K562 (cell line): ENCODE measurements around the gene GATA5.

ENCODE experiments used
- CBFB ChIP-seq: sonication (generic); formaldehyde crosslinking; IDR thresholded peaks from 2 replicates; pipeline ENCODE4 v1.4.0; 2020; ENCODE audit warnings: mild to moderate bottlenecking, missing genetic modification reagents
- KDM1A ChIP-seq, 2 experiments: fragments of 450-650 bp; IDR thresholded peaks; 2 replicates each; pipeline ENCODE4 v1.6.1; 2016; ENCODE audit warnings: mild to moderate bottlenecking in 2 of 2
- MXI1 ChIP-seq: IDR thresholded peaks from 2 replicates; pipeline ENCODE4 v1.6.1; 2011; ENCODE audit warnings: low read depth, mild to moderate bottlenecking, improper control_type of control experiment, low read length
- NFATC3 ChIP-seq: fragments of 450-650 bp; IDR thresholded peaks from 2 replicates; pipeline ENCODE4 v1.6.1; 2017; ENCODE audit warnings: mild to moderate bottlenecking
- NR2C2 ChIP-seq, 2 experiments: fragments of 200-800 bp in 1 of 2; sonication (Bioruptor generic) in 1 of 2; sonication (generic) in 1 of 2; formaldehyde crosslinking in 1 of 2; IDR thresholded peaks; 2 replicates each; pipeline versions ENCODE4 v1.6.1 to v1.8.0; 2016 to 2022; ENCODE audit warnings: mild to moderate bottlenecking in 1 of 2, missing compliant biosample characterization in 1 of 2, missing genetic modification characterization in 1 of 2, missing genetic modification reagents in 1 of 2
- POLR2A ChIP-seq: fragments of 450-650 bp; conservative IDR thresholded peaks from 2 replicates; pipeline ENCODE4 v1.6.1; 2016
- RUNX1 ChIP-seq: sonication (generic); IDR thresholded peaks from 2 replicates; pipeline ENCODE4 v1.6.1; 2016; ENCODE audit warnings: antibody characterized with exemption, low read depth
- SMAD4 ChIP-seq: fragments of 250-450 bp; sonication (Bioruptor Pico); conservative IDR thresholded peaks from 2 replicates; pipeline ENCODE4 v1.8.0; 2021; ENCODE audit warnings: inconsistent platforms, mild to moderate bottlenecking, moderate library complexity
- ZNF274 ChIP-seq: IDR thresholded peaks from 2 replicates; pipeline ENCODE4 v1.6.1; 2011; ENCODE audit warnings: low read depth, mild to moderate bottlenecking, low read length, moderate library complexity, borderline replicate concordance
- TF ChIP-seq, protein P1 (sequence below): fragments of 150-350 bp; IDR thresholded peaks from 2 replicates; pipeline ENCODE4 v1.6.1; 2014; ENCODE audit warnings: low read depth, mild to moderate bottlenecking, low read length, borderline replicate concordance
- TF ChIP-seq, protein P2 (sequence below): fragments of 200-800 bp; sonication (Bioruptor generic); IDR thresholded peaks from 2 replicates; pipeline ENCODE4 v1.6.1; 2016; ENCODE audit warnings: missing genetic modification characterization, missing compliant biosample characterization

DNA sequence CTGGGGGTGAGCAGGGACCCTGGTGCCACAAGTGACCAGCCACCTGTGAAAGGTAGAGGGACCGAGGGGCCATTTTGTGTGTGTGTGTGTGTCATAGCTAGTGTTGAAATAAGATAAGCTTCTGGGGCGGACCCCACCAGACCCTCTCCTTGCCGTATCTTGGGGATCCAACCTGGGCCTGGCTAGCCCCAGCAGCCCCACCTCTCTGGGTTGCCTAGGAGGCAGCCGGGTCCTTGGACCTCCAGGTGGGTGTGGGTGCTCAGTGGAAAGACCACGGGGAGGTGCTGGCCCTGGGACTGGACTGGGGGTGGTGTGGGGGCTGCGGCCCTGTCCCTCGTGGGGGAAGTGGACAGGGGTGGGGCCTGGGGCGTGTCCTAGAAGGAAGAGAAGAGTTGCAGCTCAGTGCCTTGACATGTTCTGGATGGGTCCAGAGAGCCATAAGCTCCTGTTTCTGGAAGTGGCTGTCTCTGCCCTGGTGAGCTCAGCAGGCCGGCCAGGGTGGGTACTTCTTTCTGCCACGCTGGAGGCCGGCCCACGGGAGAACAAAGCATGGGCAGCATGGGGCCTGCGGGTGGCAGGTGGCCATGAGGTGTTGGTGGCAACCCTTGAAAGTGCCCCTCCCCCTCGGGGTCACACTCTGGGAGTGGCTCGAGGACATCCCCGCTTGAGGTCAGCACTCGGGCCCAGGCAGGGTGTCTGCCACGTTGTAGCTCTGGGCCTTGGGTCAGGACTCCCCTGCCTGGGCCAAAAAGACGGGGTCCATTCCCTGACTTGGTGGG, 56.9 kb downstream of the GATA5 start:
- no peak for TF ChIP-seq CBFB
- TF ChIP-seq SMAD4 (CRISPR knock-in tag): no peak
- no peak for TF ChIP-seq NFATC3
- TF ChIP-seq, protein P1, sequence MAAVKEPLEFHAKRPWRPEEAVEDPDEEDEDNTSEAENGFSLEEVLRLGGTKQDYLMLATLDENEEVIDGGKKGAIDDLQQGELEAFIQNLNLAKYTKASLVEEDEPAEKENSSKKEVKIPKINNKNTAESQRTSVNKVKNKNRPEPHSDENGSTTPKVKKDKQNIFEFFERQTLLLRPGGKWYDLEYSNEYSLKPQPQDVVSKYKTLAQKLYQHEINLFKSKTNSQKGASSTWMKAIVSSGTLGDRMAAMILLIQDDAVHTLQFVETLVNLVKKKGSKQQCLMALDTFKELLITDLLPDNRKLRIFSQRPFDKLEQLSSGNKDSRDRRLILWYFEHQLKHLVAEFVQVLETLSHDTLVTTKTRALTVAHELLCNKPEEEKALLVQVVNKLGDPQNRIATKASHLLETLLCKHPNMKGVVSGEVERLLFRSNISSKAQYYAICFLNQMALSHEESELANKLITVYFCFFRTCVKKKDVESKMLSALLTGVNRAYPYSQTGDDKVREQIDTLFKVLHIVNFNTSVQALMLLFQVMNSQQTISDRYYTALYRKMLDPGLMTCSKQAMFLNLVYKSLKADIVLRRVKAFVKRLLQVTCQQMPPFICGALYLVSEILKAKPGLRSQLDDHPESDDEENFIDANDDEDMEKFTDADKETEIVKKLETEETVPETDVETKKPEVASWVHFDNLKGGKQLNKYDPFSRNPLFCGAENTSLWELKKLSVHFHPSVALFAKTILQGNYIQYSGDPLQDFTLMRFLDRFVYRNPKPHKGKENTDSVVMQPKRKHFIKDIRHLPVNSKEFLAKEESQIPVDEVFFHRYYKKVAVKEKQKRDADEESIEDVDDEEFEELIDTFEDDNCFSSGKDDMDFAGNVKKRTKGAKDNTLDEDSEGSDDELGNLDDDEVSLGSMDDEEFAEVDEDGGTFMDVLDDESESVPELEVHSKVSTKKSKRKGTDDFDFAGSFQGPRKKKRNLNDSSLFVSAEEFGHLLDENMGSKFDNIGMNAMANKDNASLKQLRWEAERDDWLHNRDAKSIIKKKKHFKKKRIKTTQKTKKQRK: no peak
- no peak for TF ChIP-seq MXI1
- TF ChIP-seq RUNX1: no peak
- no peak for TF ChIP-seq POLR2A
- TF ChIP-seq NR2C2 (CRISPR knock-in tag; IDR thresholded peaks at IDR 0.05): no peak
- no peak for TF ChIP-seq NR2C2 (tag; IDR thresholded peaks at IDR 0.05)
- TF ChIP-seq KDM1A (IDR thresholded peaks at IDR 0.05): no peak
- TF ChIP-seq ZNF274: no peak
- TF ChIP-seq, protein P2, sequence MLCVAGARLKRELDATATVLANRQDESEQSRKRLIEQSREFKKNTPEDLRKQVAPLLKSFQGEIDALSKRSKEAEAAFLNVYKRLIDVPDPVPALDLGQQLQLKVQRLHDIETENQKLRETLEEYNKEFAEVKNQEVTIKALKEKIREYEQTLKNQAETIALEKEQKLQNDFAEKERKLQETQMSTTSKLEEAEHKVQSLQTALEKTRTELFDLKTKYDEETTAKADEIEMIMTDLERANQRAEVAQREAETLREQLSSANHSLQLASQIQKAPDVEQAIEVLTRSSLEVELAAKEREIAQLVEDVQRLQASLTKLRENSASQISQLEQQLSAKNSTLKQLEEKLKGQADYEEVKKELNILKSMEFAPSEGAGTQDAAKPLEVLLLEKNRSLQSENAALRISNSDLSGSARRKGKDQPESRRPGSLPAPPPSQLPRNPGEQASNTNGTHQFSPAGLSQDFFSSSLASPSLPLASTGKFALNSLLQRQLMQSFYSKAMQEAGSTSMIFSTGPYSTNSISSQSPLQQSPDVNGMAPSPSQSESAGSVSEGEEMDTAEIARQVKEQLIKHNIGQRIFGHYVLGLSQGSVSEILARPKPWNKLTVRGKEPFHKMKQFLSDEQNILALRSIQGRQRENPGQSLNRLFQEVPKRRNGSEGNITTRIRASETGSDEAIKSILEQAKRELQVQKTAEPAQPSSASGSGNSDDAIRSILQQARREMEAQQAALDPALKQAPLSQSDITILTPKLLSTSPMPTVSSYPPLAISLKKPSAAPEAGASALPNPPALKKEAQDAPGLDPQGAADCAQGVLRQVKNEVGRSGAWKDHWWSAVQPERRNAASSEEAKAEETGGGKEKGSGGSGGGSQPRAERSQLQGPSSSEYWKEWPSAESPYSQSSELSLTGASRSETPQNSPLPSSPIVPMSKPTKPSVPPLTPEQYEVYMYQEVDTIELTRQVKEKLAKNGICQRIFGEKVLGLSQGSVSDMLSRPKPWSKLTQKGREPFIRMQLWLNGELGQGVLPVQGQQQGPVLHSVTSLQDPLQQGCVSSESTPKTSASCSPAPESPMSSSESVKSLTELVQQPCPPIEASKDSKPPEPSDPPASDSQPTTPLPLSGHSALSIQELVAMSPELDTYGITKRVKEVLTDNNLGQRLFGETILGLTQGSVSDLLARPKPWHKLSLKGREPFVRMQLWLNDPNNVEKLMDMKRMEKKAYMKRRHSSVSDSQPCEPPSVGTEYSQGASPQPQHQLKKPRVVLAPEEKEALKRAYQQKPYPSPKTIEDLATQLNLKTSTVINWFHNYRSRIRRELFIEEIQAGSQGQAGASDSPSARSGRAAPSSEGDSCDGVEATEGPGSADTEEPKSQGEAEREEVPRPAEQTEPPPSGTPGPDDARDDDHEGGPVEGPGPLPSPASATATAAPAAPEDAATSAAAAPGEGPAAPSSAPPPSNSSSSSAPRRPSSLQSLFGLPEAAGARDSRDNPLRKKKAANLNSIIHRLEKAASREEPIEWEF (CRISPR knock-in tag): no peak
